GM23338 (cell line): ENCODE measurements around the gene VMA21.

Experiments used
- EZH2 ChIP-seq: fragments of 200-600 bp; sonication (generic); IDR thresholded peaks from one replicate; pipeline ENCODE4 v1.8.0; 2017; ENCODE audit warnings: antibody characterized with exemption, mild to moderate bottlenecking, low read depth; ENCODE audit not compliant: unreplicated experiment
- EZH2phosphoT487 ChIP-seq: fragments of 200-600 bp; sonication (generic); IDR thresholded peaks from one replicate; pipeline ENCODE4 v1.8.1; 2018; ENCODE audit warnings: antibody characterized with exemption; ENCODE audit not compliant: unreplicated experiment
- POLR2AphosphoS5 ChIP-seq: IDR thresholded peaks from 2 replicates; pipeline ENCODE4 v1.6.1; 2016; ENCODE audit warnings: antibody characterized with exemption, low read depth
- TF ChIP-seq, protein P1 (sequence below), 2 experiments: fragments of 200-600 bp in 1 of 2; sonication (generic) in 1 of 2; conservative IDR thresholded peaks; 2 replicates each; pipeline versions ENCODE4 v1.5.1 to v1.6.1; 2016 to 2017; ENCODE audit warnings: antibody characterized with exemption in 2 of 2, low read depth in 2 of 2, mild to moderate bottlenecking in 2 of 2, moderate library complexity in 1 of 2
- TF ChIP-seq, protein P2 (sequence below): IDR thresholded peaks from one replicate; pipeline ENCODE4 v1.6.1; 2018; ENCODE audit warnings: antibody characterized with exemption; ENCODE audit not compliant: unreplicated experiment

DNA sequence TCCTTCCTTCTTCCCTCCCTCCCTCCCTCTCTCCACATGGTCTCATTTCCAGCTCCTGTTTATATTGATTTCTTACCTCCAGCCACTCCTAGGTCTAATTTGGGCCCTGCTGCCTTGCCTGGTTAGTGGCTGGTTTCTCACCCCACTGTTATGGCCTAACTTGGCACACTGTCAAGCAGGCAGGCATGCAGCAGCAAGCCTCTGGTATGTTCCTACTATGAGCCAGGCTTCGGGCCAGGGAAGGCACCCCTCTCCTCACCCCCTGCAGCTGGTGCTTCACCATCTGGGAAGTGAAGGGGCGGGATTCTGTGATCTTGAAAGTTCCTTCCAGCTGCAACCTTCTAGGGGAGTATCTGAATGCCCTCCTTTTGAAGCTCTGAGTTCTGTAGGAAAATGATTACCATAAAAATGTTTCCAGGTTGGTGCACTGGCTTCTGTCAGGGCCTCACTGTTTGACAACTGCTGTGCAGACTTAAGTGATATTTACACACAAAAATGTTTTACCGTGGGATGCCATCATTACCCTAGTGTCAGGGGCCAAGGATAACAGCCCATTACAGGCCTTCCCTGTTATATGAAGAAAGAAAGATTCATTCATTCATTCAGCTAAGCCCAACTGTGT lies 10.1 kb upstream of the VMA21 start:
- no peak for TF ChIP-seq EZH2phosphoT487
- TF ChIP-seq, protein P1, sequence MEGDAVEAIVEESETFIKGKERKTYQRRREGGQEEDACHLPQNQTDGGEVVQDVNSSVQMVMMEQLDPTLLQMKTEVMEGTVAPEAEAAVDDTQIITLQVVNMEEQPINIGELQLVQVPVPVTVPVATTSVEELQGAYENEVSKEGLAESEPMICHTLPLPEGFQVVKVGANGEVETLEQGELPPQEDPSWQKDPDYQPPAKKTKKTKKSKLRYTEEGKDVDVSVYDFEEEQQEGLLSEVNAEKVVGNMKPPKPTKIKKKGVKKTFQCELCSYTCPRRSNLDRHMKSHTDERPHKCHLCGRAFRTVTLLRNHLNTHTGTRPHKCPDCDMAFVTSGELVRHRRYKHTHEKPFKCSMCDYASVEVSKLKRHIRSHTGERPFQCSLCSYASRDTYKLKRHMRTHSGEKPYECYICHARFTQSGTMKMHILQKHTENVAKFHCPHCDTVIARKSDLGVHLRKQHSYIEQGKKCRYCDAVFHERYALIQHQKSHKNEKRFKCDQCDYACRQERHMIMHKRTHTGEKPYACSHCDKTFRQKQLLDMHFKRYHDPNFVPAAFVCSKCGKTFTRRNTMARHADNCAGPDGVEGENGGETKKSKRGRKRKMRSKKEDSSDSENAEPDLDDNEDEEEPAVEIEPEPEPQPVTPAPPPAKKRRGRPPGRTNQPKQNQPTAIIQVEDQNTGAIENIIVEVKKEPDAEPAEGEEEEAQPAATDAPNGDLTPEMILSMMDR (conservative IDR thresholded peaks at IDR 0.05; ENCODE audit: low read depth in 2 of 2) = no peak
- no peak for TF ChIP-seq POLR2AphosphoS5
- TF ChIP-seq EZH2 = no peak
- TF ChIP-seq, protein P2, sequence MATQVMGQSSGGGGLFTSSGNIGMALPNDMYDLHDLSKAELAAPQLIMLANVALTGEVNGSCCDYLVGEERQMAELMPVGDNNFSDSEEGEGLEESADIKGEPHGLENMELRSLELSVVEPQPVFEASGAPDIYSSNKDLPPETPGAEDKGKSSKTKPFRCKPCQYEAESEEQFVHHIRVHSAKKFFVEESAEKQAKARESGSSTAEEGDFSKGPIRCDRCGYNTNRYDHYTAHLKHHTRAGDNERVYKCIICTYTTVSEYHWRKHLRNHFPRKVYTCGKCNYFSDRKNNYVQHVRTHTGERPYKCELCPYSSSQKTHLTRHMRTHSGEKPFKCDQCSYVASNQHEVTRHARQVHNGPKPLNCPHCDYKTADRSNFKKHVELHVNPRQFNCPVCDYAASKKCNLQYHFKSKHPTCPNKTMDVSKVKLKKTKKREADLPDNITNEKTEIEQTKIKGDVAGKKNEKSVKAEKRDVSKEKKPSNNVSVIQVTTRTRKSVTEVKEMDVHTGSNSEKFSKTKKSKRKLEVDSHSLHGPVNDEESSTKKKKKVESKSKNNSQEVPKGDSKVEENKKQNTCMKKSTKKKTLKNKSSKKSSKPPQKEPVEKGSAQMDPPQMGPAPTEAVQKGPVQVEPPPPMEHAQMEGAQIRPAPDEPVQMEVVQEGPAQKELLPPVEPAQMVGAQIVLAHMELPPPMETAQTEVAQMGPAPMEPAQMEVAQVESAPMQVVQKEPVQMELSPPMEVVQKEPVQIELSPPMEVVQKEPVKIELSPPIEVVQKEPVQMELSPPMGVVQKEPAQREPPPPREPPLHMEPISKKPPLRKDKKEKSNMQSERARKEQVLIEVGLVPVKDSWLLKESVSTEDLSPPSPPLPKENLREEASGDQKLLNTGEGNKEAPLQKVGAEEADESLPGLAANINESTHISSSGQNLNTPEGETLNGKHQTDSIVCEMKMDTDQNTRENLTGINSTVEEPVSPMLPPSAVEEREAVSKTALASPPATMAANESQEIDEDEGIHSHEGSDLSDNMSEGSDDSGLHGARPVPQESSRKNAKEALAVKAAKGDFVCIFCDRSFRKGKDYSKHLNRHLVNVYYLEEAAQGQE = no peak
